HCEC 1CT (cell line): ENCODE measurements around the gene CAMK2G.
A peak's percentile ranks its signal among the peaks of the same experiment; 100 is the strongest.
"Not testable (repeated sequence)": the region's sequence is repeated elsewhere in the genome, so short reads cannot be mapped to it uniquely, and the experiment has no call there.

Experiments used
- DNase-seq: peaks from one replicate; pipeline ENCODE4 v3.0.0-alpha.2; 2017

The CAMK2G gene

DNA sequence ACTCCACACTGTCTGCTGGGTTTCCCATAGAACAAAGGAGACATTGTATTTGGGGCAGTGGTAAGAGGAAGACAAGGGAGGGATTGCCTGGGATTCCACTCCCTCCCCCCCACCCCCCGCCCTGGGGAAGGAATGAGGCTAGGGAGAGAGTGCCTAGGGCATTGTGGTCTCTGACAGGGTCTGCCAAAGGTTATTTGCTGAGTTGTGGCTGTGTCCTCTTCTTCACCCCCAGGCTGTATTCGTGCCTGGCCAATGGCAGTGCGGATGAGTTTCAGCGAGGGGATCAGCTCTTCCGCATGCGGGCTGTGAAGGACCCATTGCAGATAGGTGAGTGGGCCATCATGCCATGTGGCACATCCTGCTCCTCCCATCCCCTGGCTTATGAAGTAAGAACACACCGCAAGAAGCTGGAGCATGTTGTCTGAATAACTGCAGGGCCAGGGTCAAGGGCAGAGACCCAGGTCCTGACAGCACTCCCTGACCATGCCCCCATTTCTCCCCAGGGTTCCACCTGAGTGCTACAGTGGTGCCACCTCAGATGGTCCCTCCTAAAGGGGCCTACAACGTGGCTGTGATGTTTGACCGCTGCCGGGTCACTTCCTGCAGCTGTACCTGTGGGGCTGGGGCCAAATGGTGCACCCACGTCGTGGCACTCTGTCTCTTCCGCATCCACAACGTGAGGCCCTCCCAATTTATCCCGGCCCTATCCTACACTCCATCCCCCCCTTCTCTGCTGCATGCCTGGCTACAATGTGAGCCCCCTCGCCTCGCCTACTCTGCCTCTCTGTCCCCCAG lies 85.3 kb downstream of the CAMK2G start:
- no peak for DNase-seq

DNA sequence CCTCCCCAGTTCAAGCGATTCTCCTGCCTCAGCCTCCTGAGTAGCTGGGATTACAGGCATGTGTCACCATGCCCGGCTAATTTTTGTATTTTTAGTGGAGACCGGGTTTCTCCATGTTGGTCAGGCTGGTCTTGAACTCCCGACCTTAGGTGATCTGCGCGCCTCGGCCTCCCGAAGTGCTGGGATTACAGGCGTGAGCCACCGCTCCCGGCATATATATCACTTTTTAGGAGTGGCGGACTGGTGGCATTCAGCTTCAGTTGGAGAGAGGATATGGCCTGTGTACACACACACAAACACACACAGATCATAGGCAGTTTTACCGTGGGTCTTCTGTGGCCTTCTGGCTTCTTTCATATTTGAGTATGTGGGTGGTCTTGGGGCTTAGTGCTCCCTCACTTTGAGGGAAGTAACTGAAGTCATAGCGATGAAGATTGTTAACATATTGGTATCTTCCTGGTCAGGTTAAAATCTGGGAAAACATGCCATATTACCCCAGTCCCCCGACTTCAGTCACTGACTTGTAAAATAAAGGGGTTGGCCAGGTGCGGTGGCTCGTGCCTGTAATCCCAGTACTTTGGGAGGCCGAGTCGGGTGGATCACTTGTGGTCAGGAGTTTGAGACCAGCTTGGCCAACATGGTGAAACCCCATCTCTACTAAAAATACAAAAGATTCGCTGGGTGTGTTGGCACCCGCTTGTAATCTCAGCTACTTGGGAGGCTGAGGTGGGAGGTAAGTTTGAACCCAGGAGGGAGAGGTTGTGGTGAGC lies 87.1 kb downstream of the CAMK2G start:
- not testable (repeated sequence) for DNase-seq

DNA sequence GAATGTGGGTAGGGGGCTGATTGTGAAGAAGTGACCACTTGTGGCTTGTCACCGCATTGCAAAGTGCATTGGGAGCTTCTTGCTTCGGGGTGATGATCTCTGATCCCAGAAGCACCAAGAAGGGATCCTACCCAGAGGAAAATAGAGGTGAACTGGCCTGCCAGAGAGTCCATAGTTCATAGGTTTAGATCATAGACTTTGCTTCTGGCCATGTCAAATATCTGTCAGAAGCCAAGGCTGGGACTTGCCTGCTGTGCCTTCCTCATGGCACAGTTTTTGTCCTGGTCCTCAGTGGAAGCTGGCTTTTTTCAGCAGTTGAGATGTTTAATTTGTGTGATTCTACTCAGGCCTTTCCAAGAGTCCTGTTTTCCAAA lies 87.9 kb downstream of the CAMK2G start:
- DNase-seq = no peak

DNA sequence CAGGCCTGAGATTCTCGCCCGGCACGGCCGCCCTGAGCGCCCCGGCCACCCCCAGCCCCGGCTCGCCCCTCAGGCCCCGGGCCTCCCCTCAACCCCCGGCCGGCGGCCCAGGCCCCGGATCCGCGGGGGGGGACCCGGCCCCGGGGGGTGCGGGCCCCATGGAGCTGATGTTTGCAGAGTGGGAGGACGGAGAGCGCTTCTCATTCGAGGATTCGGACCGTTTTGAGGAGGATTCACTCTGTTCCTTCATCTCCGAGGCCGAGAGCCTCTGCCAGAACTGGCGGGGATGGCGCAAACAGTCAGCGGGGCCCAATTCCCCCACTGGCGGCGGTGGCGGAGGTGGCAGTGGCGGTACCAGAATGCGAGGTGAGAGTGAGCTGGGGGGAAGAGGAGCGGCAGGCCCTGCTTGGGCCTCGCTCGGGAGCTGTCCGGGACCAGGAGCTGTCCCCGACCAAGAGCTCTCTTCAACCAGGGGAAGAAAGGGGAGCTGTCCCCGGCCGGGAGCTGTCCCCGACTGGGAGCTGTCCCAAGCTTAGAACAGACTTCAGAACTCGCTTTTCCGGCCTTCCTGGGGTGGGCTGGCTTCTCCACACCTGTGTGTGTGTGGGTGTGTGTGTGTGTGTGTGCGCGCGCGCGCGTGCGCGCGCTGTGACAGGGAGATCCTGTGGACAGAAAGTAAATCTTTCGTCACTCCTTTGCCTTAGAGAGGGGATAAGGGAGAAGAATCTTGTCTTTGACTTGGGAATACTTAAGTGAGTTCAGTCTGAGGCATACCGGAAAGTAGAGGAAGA lies 88.4 kb downstream of the CAMK2G start:
- DNase-seq = peak; percentile 16

DNA sequence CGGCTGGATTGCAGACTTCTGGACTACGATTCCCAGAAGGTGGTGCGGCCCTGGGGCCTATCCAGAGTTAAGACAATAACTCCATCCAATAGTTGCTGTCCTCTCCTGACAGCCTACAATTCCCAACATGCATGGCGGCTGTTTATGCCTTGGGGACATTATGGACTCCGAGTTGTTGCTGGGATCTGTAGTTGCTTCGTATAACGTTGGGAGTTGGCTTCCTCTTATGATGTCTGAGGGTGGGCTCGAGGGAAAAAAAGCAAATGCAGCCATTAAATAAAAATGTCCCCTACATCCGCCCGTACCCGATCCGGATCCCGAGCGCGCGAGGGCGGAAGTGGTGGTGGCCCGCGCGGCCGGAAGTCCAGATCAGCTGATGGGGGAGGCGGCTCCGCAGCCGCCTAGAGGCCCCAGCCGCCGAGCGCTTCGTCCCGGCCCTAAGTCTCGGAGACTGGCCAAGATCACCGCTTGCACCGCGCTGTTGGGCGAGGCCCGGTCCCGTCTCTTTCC lies 89.1 kb downstream of the CAMK2G start, which contains the start of gene ZSWIM8:
ZSWIM8 (plus strand) TSS at position 396 of the 510 bp plus-strand sequence. CDS start 273 bp downstream, outside the sequence.
- peak; percentile 95 for DNase-seq

DNA sequence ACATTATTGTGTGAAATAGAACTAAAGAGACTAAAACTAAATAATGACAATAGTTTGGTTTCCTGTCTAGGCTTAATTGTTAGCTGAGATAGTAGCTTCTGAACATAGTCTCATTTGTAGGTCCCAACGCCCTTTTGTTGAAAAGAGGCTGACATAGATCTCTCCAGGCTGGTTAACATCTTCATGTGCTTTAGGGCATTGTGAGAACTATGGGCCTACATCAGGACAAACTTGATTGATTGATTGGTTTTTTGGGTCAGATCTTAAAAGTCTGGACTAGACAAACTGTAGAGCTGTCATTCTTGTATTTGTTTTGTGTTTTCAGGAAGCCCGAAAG lies 91.6 kb downstream of the CAMK2G start:
- DNase-seq = no peak

DNA sequence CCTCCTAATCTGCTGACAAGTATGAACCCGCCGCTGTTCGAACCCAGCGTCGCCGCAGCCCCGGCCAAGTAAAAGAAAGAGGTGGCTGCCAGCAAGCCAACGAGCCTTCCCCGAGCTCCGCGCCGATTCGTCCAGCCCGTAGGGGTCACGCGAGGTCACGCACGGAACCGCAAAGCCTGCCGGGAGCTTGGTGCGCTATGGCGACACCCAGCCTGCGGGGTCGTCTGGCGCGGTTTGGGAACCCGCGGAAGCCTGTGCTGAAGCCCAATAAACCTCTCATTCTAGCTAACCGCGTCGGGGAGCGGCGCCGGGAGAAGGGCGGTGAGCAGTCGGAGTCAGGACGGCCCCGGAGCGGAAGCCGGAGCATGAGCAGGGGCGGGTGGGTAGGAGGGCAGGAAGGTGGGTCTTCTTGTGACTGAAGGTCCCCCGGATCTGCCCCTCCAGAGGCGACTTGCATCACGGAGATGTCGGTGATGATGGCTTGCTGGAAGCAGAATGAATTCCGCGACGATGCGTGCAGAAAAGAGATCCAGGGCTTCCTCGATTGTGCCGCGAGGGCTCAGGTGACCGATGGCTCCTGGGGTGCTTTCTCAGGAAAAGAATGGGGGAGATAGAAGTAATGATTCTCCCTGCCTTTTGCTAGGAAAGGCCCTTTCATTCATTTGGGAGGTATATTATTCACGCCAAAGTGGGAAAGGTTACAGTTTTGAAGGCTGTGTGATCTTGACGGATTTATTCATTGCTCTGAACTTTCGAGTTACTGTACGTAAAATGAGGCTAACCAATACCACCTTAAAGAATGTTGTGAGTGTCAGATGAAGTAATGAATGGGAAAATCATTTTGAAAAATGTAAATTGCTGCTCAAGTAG lies 92.2 kb downstream of the CAMK2G start, which contains the start of gene CHCHD1:
CHCHD1 (plus strand) TSS at position 170 of the 870 bp plus-strand sequence; CDS start at position 198, 28 bp downstream.
- peak; percentile 85 for DNase-seq

DNA sequence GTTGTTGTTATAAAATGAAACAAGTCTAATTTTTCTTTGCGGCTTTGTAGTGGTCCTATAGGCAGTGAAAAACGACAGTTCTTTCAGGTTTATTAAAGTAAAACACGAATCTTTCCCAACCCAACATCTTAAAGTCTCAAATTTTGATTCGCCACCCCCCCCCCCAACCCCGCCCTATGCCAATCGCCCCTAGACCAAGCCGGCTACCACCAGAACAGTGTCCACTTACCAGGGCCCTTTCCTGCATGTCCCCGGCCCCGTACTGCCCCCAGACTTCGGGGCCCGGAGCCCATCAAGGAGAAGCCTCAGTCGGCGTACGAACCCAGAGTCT lies 92.8 kb downstream of the CAMK2G start:
- DNase-seq = no peak

DNA sequence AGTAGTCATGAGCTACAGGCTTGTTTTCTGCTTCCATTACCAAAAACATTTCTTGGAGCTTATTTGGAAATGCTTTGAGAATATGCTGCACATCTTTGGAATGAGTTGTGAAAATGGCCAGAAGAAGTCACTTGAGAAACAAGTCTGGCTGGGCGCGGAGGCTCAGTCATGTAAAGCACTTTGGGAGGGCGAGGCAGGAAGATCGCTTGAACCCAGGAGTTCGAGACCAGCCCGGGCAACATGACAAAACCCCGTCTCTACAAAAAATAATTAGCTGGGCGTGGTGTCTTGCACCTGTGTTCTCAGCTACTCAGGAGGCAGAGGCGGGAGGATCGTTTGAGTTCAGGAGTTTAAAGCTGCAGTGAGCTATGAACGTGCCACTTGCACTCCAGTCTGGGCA lies 93.4 kb downstream of the CAMK2G start:
- no peak for DNase-seq

DNA sequence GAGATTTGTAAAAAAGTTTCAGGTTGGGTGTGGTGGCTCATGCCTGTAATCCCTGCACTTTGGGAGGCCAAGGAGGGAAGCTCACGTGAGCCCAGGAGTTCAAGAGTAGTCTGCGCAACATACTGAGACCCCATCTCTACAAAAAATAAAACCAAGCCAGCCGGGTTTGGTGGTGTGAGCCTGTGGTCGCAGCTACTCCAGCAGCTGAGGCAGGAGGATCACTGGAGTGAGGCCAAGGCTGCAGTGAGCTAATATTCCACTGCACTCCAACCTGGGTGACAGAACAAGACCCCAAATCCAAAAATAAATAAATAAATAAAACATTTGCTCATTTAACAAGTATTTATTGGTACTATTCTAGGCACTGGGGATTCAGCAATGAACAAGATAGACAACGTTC lies 94.1 kb downstream of the CAMK2G start:
- no peak for DNase-seq

DNA sequence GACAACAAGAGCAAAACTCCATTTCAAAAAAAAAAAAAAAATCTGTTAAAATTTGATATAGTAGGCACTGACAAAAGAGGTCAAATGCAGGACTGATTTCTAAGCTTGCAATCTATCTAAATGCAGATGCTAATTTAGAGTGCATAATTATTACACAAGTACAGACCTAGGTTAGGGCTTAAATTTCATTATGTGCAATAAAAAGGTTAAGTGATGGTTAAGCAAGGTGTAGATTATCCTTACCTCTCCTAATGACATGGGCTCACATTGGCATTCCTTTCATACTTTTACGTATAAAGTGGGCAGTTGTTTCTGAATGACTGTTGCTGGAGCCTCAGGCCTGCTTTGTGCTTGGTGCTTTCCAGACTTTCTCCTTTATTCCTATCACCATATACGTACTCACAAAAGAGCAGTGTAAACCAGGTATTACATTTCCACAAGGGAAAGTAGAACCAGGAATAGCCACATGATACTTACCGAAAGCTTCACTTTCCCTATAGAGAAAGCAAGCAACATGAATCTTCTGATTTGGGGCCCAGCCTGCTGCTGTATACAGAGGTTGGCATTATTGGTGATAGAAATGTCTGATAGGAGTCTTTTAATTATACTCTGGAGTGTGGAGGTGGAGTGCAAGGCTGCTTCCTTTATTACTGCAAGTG lies 94.7 kb downstream of the CAMK2G start:
- DNase-seq = no peak

DNA sequence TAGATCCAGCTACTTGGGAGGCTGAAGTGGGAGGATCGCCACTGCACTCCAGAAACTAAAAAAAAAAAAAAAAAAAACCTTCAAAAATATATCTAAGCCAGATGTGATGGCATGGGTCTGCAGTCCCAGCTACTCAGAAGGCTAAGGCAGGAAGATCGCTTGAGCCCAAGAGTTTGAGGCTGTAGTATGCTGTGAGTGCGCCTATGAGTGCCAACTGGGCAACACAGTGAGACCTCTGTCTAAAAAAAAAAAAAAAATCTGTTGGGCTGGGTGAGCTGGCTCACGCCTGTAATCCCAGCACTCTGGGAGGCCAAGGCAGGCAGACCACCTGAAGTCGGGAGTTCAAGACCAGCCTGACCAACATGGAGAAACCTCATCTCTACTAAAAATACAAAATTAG lies 95.3 kb downstream of the CAMK2G start:
- DNase-seq = no peak

DNA sequence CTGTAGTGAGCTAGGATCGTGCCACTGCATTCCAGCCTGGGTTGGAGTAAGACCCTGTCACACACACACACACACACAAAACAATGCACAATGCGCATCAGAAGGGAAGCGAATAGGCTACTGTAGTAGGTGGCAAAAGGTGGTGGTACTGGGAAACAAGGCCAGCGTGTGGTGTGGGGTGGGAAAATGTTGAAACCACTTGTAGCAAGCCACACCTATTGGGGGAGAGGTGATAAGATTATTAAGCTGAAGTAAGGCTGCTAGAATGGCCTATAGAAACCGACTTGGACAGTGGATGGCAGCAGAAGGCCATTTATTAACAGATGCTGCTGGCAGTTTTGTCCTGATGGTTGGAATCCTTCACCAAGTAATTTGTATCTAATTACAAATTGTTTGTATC lies 99.7 kb downstream of the CAMK2G start:
- no peak for DNase-seq

DNA sequence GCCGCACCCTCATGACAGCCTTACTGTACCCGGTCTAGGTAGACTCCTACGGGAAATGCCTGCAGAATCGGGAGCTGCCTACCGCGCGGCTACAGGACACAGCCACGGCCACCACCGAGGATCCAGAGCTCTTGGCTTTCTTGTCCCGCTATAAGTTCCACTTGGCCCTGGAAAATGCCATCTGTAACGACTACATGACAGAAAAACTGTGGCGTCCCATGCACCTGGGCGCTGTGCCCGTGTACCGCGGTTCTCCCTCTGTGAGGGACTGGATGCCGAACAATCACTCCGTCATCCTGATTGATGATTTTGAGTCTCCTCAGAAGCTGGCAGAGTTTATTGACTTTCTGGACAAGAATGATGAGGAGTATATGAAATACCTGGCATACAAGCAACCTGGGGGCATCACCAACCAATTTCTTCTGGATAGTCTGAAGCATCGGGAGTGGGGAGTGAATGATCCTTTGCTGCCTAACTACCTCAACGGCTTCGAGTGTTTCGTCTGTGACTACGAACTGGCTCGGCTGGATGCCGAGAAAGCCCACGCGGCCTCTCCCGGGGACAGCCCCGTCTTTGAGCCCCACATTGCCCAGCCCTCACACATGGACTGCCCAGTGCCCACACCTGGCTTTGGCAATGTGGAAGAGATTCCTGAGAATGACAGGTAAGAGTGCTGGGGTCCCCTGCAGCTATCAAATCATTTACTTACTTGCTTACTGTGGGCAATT lies 101.0 kb downstream of the CAMK2G start:
- no peak for DNase-seq

DNA sequence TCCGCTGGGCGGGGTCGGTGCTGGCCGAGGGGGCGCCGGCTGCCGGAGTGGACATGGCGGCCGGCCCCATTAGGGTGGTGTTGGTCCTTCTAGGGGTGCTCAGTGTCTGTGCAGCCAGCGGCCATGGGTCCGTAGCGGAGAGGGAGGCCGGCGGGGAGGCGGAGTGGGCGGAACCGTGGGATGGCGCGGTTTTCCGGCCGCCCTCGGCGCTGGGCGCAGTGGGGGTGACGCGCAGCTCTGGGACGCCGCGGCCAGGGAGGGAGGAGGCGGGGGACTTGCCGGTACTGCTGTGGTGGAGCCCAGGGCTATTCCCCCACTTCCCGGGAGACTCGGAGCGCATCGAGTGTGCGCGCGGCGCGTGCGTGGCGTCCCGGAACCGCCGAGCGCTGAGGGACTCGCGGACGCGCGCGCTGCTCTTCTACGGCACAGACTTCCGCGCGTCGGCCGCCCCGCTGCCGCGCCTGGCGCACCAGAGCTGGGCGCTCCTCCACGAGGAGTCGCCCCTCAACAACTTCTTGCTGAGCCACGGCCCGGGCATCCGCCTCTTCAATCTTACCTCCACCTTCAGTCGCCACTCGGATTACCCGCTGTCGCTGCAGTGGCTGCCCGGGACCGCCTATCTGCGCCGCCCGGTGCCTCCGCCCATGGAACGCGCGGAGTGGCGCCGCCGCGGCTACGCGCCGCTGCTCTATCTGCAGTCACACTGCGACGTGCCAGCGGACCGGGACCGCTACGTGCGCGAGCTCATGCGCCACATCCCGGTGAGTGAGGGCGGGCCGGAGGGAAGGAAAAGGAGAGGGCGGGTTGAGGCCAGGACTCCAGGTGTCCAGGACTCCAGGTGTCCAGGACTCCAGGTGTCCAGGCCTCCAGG lies 101.8 kb downstream of the CAMK2G start:
- DNase-seq = peak; percentile 84

DNA sequence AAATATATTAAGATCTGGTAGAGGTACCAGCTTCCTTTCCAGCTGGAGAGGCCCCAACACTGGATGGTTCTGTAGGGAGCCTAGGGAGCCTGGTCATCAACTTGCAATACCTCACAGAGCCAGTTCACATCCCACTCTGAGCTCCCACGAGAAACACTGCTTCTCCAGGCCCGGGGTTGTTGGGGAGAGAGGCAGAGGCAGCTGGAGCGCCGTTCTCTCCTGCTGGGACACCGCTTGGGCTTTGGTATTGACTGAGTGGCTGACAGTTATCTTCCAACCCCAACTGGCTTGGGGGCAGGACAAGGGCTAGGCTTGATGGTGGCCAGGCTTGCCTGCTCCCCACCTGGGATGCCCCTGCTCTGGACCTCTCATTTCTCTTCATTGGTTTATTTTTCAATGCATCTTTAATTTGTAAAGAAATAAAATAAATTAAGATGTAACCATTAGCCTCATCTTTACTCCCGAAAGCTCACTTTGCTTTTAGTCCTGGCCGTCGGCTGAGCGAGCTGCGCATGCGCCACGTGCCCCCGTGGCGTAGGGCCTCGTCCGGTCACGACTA lies 102.6 kb downstream of the CAMK2G start:
- DNase-seq = peak; percentile 7

DNA sequence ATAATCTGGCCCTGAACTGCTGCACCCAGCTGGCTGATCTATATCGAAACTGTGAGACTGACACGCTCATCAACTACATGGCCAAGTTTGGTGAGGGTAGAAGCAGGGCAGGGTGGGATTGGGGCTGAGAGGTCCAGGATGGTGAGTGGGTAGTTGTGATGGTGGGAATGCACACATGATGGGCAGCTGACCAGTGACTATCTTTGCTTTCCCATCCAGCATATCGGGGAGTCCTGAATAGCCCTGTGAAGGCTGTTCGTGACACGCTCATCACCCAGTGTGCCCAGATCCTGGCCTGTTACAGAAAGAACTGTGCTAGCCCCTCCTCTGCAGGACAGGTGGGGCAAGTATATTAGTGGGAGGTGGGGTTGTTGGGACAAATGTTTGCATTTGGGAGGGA lies 105.0 kb downstream of the CAMK2G start:
- no peak for DNase-seq

DNA sequence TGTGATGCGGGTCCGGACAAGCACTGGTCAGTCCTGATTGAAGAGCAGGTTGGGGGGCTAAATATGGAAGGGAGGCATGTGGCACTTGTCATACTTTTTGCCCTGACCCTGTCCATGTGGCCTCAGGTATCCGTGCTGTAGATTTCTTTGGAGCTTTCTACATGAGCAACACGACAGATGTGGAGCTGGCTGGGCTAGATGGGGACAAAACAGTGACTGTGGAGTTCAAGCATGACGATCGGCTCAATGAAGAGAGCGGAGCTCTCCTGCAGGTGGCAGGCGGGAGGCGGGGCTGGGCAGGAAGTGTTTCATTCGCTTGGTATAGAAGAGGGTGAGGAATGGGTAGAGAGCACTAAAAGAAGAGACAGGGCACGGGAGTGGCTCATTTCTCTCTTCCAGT lies 105.5 kb downstream of the CAMK2G start:
- no peak for DNase-seq

DNA sequence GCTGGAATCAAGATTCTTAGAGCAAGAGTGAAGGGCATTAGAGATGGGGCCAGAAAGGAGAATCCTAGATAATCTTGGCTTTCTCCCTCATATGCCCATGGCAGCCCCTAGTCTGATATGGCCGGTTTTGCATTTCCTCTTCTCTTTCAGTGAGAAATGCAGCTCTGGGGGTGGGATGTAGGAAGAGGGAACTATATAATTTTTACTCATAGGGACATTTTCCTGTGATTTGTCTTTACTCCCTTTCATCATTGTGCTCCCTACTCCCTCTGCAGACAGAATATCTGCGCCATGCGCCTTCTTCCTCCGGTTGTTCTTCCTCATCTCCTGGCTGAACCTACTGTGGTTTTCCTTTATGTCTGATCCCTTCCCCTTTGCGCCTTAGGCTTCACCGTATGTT lies 109.3 kb downstream of the CAMK2G start:
- DNase-seq = no peak

DNA sequence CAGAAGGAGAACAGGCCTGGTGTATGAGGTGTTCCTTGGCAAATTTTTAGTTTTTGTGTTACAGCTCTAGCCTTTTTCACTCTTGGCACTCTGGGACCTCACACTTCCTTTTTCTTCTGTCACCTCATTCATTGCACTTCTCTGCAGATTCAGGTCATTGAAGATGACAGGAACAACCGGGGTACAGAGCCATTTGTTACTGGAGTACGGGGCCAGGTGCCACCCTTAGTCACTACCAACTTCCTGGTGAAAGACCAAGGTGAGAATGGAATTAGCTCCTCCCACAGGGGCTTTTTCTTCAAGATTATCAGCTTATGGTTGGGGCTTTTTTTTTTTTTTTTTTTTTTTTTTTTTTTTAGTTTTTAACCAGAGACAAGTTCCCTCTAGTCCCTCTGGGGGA lies 111.0 kb downstream of the CAMK2G start:
- no peak for DNase-seq
